GM12891 (cell line): Measurements from ENCODE around the gene PRM2.
A peak's percentile ranks its signal among the peaks of the same experiment; 100 is the strongest.

Experiments
- DNase-seq: peaks from one replicate; pipeline ENCODE4 v3.0.0; 2011; ENCODE audit warnings: low spot score; ENCODE audit not compliant: insufficient read length
- FAIRE-seq: peaks from 2 replicates; lab custom pipeline; 2011; peaks lifted over from hg19 to GRCh38; lab: Jason Lieb, UNC
- PAX5 ChIP-seq: IDR thresholded peaks from 2 replicates; pipeline ENCODE4 v1.6.1; 2011; ENCODE audit warnings: low read length, moderate library complexity, mild to moderate bottlenecking; ENCODE audit not compliant: insufficient read depth, severe bottlenecking
- POLR2A ChIP-seq: IDR thresholded peaks from 2 replicates; pipeline ENCODE4 v1.6.1; 2011; ENCODE audit warnings: low read depth, low read length, control low read depth
- POLR2AphosphoS5 ChIP-seq: IDR thresholded peaks from 2 replicates; pipeline ENCODE4 v1.6.1; 2011; ENCODE audit warnings: low read depth, low read length, control low read depth
- POU2F2 ChIP-seq: IDR thresholded peaks from 2 replicates; pipeline ENCODE4 v1.6.1; 2011; ENCODE audit warnings: low read depth, mild to moderate bottlenecking, control low read depth, low read length, moderate library complexity
- SPI1 ChIP-seq: IDR thresholded peaks from 2 replicates; pipeline ENCODE4 v1.6.1; 2011; ENCODE audit warnings: low read depth, low read length, control low read depth
- TAF1 ChIP-seq: IDR thresholded peaks from 2 replicates; pipeline ENCODE4 v1.6.1; 2011; ENCODE audit warnings: low read depth, low read length, control low read depth

The PRM2 gene

GRCh38 chr16:11229432-11229831, 46.8 kb downstream of the PRM2 start:
- no peak for DNase-seq
- TF ChIP-seq SPI1 (no peak), TAF1 (no peak), POU2F2 (no peak), POLR2AphosphoS5 (no peak), POLR2A (no peak), PAX5 (no peak)
- FAIRE-seq = no peak

- TF ChIP-seq POLR2AphosphoS5 (no peak), TAF1 (no peak), POU2F2 (no peak), SPI1 (no peak), PAX5 (no peak), POLR2A (no peak)
- DNase-seq (no peak), FAIRE-seq (peak; percentile 63)
Observed at GRCh38 chr16:11225677-11226549, 50.4 kb downstream of the PRM2 start.
